HepG2 (cell line): Measurements from ENCODE around the gene ZBTB20. TPM values are rescaled to one million over a fixed set of nuclear protein-coding genes. Genes with fewer than 3 reads are reported as not detected.

Source experiments
- ATAC-seq: fragments of 200-7000 bp; cut with Tn5 transposase; 3 replicates; pipeline ENCODE4 v1.9.1; 2020; ENCODE audit warnings: mild to moderate bottlenecking, moderate library complexity
- BruUV-seq: library from RNA; stranded (reverse); fragments of 400-500 nt; replicated peaks from 2 replicates; lab custom pipeline; 2021; lab: Mats Ljungman, UMichigan
- CTCF ChIA-PET: fragments of 300-600 bp; formaldehyde crosslinking; extraction: SDS; loops from one replicate; lab custom pipeline; 2021; ENCODE audit warnings: low total read pairs, inconsistent platforms, low intra/inter-chr PET ratio; lab: Yijun Ruan, JAX
- POLR2A ChIA-PET: fragments of 350-600 bp; sonication (Branson Sonifier 250); formaldehyde crosslinking; loops from one replicate; lab custom pipeline; 2020; ENCODE audit warnings: antibody characterized with exemption, inconsistent platforms; lab: Yijun Ruan, JAX
- DNase-seq: peaks from one replicate; pipeline ENCODE4 v3.0.0-alpha.2; 2015; ENCODE audit warnings: low spot score
- FAIRE-seq: peaks from 3 replicates; lab custom pipeline; 2011; peaks lifted over from hg19 to GRCh38; lab: Jason Lieb, UNC
- H2AFZ ChIP-seq: one replicate; pipeline ENCODE4 v1.6.1; 2011; ENCODE audit warnings: low read length, inconsistent platforms
- H3K27ac ChIP-seq: fragments of 300-600 bp; 3 replicates; pipeline ENCODE4 v1.8.0; 2011; ENCODE audit warnings: mixed run types, mild to moderate bottlenecking, mixed read lengths, low read length, inconsistent platforms; ENCODE audit not compliant: insufficient read depth; ENCODE audit errors: extremely low read length
- H3K27me3 ChIP-seq, 2 experiments: fragments of 200-600 bp in 1 of 2; 2 replicates in 1 of 2; 3 replicates in 1 of 2; pipeline versions ENCODE4 v1.6.0 to v1.8.0; 2011; ENCODE audit warnings: low read length in 2 of 2, mild to moderate bottlenecking in 2 of 2, moderate library complexity in 2 of 2, inconsistent platforms in 1 of 2; ENCODE audit not compliant: insufficient read depth in 2 of 2, control insufficient read depth in 1 of 2
- H3K36me3 ChIP-seq, 2 experiments: fragments of 200-600 bp in 1 of 2; replicated peaks in 1 of 2; 2 replicates in 1 of 2; 3 replicates in 1 of 2; pipeline versions ENCODE4 v1.5.1 to v1.8.0; 2011; ENCODE audit warnings: low read length in 2 of 2, inconsistent platforms in 1 of 2; ENCODE audit not compliant: insufficient read depth in 2 of 2, control insufficient read depth in 1 of 2
- H3K4me1 ChIP-seq: 2 replicates; pipeline ENCODE4 v1.5.1; 2012; ENCODE audit warnings: low read length, inconsistent platforms; ENCODE audit not compliant: insufficient read depth
- H3K4me2 ChIP-seq: 2 replicates; pipeline ENCODE4 v1.6.0; 2011; ENCODE audit warnings: low read depth, low read length, inconsistent platforms
- H3K4me3 ChIP-seq, 3 experiments: fragments of 200-600 bp in 1 of 3; sonication (generic), shearing (Covaris generic) in 1 of 3; replicated peaks in 1 of 3; 2 replicates each; pipeline ENCODE4 v1.5.1; 2011 to 2016; ENCODE audit warnings: low read length in 3 of 3, inconsistent platforms in 2 of 3, low read depth in 2 of 3, mild to moderate bottlenecking in 2 of 3, control low read depth in 1 of 3, mixed read lengths in 1 of 3; ENCODE audit not compliant: insufficient read depth in 1 of 3
- H3K79me2 ChIP-seq: one replicate; pipeline ENCODE4 v1.6.1; 2011; ENCODE audit warnings: low read length, inconsistent platforms; ENCODE audit not compliant: insufficient read depth
- H3K9ac ChIP-seq: 2 replicates; pipeline ENCODE4 v1.6.0; 2011; ENCODE audit warnings: mild to moderate bottlenecking, low read depth, low read length, inconsistent platforms; ENCODE audit not compliant: insufficient read depth
- H3K9me3 ChIP-seq: 2 replicates; pipeline ENCODE4 v1.5.1; 2012; ENCODE audit warnings: mild to moderate bottlenecking, low read length
- H4K20me1 ChIP-seq: 2 replicates; pipeline ENCODE4 v1.6.0; 2011; ENCODE audit warnings: inconsistent platforms, mild to moderate bottlenecking, low read length, moderate library complexity; ENCODE audit not compliant: insufficient read depth
- CHD2 ChIP-seq: IDR thresholded peaks from 2 replicates; pipeline ENCODE4 v1.6.1; 2011; ENCODE audit warnings: low read depth, low read length, improper control_type of control experiment
- DMAP1 ChIP-seq: IDR thresholded peaks from 2 replicates; pipeline ENCODE4 v1.6.1; 2016
- DNMT1 ChIP-seq: sonication (generic); formaldehyde crosslinking; IDR thresholded peaks from 2 replicates; pipeline ENCODE4 v1.5.1; 2020; ENCODE audit warnings: mild to moderate bottlenecking, missing genetic modification reagents
- FOXA1 ChIP-seq, 2 experiments: fragments of 450-650 bp in 1 of 2; sonication (generic) in 1 of 2; formaldehyde crosslinking in 1 of 2; IDR thresholded peaks; 2 replicates each; pipeline versions ENCODE4 v1.4.0 to v1.6.1; 2016 to 2020; ENCODE audit warnings: missing genetic modification reagents in 1 of 2
- HNF1A ChIP-seq, 2 experiments: sonication (generic) in 1 of 2; formaldehyde crosslinking in 1 of 2; IDR thresholded peaks; 2 replicates each; pipeline versions ENCODE4 v1.4.0 to v1.6.1; 2016 to 2020; ENCODE audit warnings: borderline replicate concordance in 1 of 2, low read depth in 1 of 2, mild to moderate bottlenecking in 1 of 2, missing genetic modification reagents in 1 of 2
- XRCC5 ChIP-seq: fragments of 200-400 bp; formaldehyde crosslinking; optimal IDR thresholded peaks from 2 replicates; pipeline ENCODE3; 2017; ENCODE audit warnings: mild to moderate bottlenecking, low read length
- ZNF253 ChIP-seq: sonication (generic); formaldehyde crosslinking; IDR thresholded peaks from 2 replicates; pipeline ENCODE4 v1.8.0; 2022; ENCODE audit warnings: mild to moderate bottlenecking, missing genetic modification reagents, borderline replicate concordance
- ZNF609 ChIP-seq: sonication (generic); formaldehyde crosslinking; IDR thresholded peaks from 2 replicates; pipeline ENCODE4 v1.4.0; 2020; ENCODE audit warnings: mild to moderate bottlenecking, missing genetic modification reagents, borderline replicate concordance
- ZNF775 ChIP-seq: sonication (generic); formaldehyde crosslinking; IDR thresholded peaks from 2 replicates; pipeline ENCODE4 v1.4.0; 2020; ENCODE audit warnings: missing genetic modification reagents, mild to moderate bottlenecking, moderate library complexity, borderline replicate concordance
- ZNF878 ChIP-seq: sonication (generic); formaldehyde crosslinking; IDR thresholded peaks from 2 replicates; pipeline ENCODE4 v1.8.1; 2023; ENCODE audit warnings: mild to moderate bottlenecking, missing genetic modification reagents, moderate library complexity
- WGBS: methylation state at CpG from one replicate; pipeline ENCODE4 v1.1.6; 2017; ENCODE audit warnings: low lambda C conversion rate; 5-methylcytosine and 5-hydroxymethylcytosine counted together
- in situ Hi-C: cut with HindIII; loops from 2 replicates; pipeline ENCODE4 v1.10.0; 2017; ENCODE audit warnings: low pct_unique_long_range_greater_than_20kb; ENCODE audit not compliant: extremely low pct_ligation_motif_present
- intact Hi-C: fragments of 100-400 bp; cut with micrococcal nuclease; formaldehyde crosslinking; loops from one replicate; pipeline ENCODE4 v1.10.0; 2022; ENCODE audit not compliant: unreplicated experiment
- polyA plus RNA-seq, 8 experiments: library from polyadenylated mRNA; depleted of rRNA in 3 of 8; stranded (reverse) in 7 of 8; unstranded in 1 of 8; fragments of >200 nt; fragmentation: Illumina TruSeq in 4 of 8; extraction: Trizol in 4 of 8; gene quantifications; 2 replicates each; pipeline versions ENCODE4 v1.2.1 to v1.2.3, GENCODE V29; 2011 to 2016; ENCODE audit warnings: low read depth in 4 of 8, missing spikeins in 1 of 8, mixed read lengths in 1 of 8; ENCODE audit not compliant: insufficient read depth in 1 of 8
- total RNA-seq, 5 experiments: library from RNA; depleted of rRNA; stranded (reverse); fragments of >200 nt; fragmentation: Illumina TruSeq; extraction: Trizol; gene quantifications; 2 replicates each; pipeline ENCODE4 v1.2.3, GENCODE V29; 2016; ENCODE audit warnings: low read depth in 1 of 5
- TF ChIP-seq, protein P1 (sequence below): sonication (generic); formaldehyde crosslinking; IDR thresholded peaks from 2 replicates; pipeline ENCODE4 v1.5.0; 2020; ENCODE audit warnings: missing genetic modification reagents, mild to moderate bottlenecking, borderline replicate concordance
- TF ChIP-seq, protein P2 (sequence below): sonication (generic); formaldehyde crosslinking; IDR thresholded peaks from 2 replicates; pipeline ENCODE4 v1.5.0; 2020; ENCODE audit warnings: mild to moderate bottlenecking, missing genetic modification reagents, moderate library complexity

Gene ZBTB20
- total and polyA plus RNA-seq, 2 of the 13 experiments (the other 11 are each of a cell fraction or from before 2014, with no cell fraction given): 1.9 to 8.8 TPM

GRCh38 chr3:114362815-114363214 lies 784.3 kb downstream of the ZBTB20 start:
- no peaks in the 10 kb centered on the region for H3K9me3 ChIP-seq
- ATAC-seq: peak; percentile 84
- H3K4me3 ChIP-seq: no peak overlapping the region
- H3K36me3 ChIP-seq: peaks cover 0 to 2% of the 10 kb centered on the region in 2 experiments; a peak in 1 of 5 replicates
- H4K20me1 ChIP-seq: no peaks in the 10 kb centered on the region
- H3K79me2 ChIP-seq: no peaks in the 10 kb centered on the region
- FAIRE-seq: no peak
- H3K27me3 ChIP-seq: no peaks in the 10 kb centered on the region
- no TSS peak for BruUV-seq
- no peak overlapping the region for H3K9ac ChIP-seq
- in situ Hi-C loops: no loop called here
- ChIA-PET CTCF (no interaction called here), POLR2A (no interaction called here)
- H2AFZ ChIP-seq: no peak overlapping the region
- WGBS: 85% methylated on average over 1 of the region's 1 CpG
- peak; percentile 11 for DNase-seq
- intact Hi-C loops: loop anchor here (10.0 kb wide), 1 partner anchor 52 kb away; no protein-coding TSS in a partner anchor
- H3K27ac ChIP-seq: no peak overlapping the region
- no peak overlapping the region for H3K4me2 ChIP-seq
- 0 out of 2 replicates have a peak, but pooled peaks cover 6% of the 10 kb centered on the region for H3K4me1 ChIP-seq
- TF ChIP-seq, protein P1, sequence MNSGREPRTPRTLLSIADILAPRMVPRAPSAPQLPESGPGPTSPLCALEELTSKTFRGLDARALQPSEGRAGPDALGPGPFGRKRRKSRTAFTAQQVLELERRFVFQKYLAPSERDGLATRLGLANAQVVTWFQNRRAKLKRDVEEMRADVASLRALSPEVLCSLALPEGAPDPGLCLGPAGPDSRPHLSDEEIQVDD (CRISPR knock-in tag): no peak
- no peak for TF ChIP-seq DNMT1 (CRISPR knock-in tag)
- no peak for TF ChIP-seq ZNF878 (CRISPR knock-in tag)
- TF ChIP-seq ZNF609 (CRISPR knock-in tag): no peak
- TF ChIP-seq DMAP1 (CRISPR knock-in tag): no peak
- TF ChIP-seq ZNF253 (CRISPR knock-in tag): no peak
- no peak for TF ChIP-seq XRCC5
- TF ChIP-seq FOXA1 (IDR thresholded peaks at IDR 0.05): no peak
- peak; percentile 83 for TF ChIP-seq FOXA1 (CRISPR knock-in tag; IDR thresholded peaks at IDR 0.05)
- TF ChIP-seq ZNF775 (CRISPR knock-in tag): 0 out of 2 replicates have a peak, but pooled peaks have one; percentile 85
- TF ChIP-seq, protein P2, sequence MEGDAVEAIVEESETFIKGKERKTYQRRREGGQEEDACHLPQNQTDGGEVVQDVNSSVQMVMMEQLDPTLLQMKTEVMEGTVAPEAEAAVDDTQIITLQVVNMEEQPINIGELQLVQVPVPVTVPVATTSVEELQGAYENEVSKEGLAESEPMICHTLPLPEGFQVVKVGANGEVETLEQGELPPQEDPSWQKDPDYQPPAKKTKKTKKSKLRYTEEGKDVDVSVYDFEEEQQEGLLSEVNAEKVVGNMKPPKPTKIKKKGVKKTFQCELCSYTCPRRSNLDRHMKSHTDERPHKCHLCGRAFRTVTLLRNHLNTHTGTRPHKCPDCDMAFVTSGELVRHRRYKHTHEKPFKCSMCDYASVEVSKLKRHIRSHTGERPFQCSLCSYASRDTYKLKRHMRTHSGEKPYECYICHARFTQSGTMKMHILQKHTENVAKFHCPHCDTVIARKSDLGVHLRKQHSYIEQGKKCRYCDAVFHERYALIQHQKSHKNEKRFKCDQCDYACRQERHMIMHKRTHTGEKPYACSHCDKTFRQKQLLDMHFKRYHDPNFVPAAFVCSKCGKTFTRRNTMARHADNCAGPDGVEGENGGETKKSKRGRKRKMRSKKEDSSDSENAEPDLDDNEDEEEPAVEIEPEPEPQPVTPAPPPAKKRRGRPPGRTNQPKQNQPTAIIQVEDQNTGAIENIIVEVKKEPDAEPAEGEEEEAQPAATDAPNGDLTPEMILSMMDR: peak; percentile 50
- no peak for TF ChIP-seq HNF1A (IDR thresholded peaks at IDR 0.05; ENCODE audit: low read depth)
- TF ChIP-seq HNF1A (CRISPR knock-in tag; IDR thresholded peaks at IDR 0.05; ENCODE audit: borderline replicate concordance): no peak
- no peak for TF ChIP-seq CHD2
